ENCODE results near the gene ASRGL1. TPM values are rescaled to one million over a fixed set of nuclear protein-coding genes. Genes with fewer than 3 reads are reported as not detected.
"Not testable (repeated sequence)": the region's sequence is repeated elsewhere in the genome, so short reads cannot be mapped to it uniquely, and the experiment has no call there.

The ASRGL1 gene
- total RNA-seq, 2 donors from 2014 or later, result 27.6 to 93.0 TPM

DNA sequence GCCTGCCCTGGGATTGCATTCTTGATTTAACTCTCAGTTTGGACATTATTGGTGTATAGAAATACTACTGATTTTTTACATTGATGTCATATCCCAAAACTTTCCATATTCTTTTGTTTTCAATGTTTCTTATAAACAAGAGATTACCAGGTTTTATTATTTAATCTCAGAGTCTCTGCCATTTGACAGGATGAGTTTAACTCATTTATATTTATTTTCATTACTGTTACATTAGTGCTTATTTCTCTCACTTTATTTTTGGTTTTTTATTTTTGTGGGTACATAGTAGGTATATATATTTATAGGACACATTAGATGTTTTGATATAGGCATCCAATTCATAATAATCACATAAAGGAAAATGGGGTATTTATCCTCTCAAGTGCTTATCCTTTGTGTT, 29.3 kb upstream of the ASRGL1 start:
- intact Hi-C loops (cut with DNase I), result no loop called here
- no peaks in the 10 kb centered on the region for H3K36me3 ChIP-seq
- H3K27ac ChIP-seq, result no peak overlapping the region
- no peaks in the 10 kb centered on the region for H3K27me3 ChIP-seq (replicated peaks; ENCODE audit: insufficient read depth)
- DNase-seq (ENCODE audit: low spot score), result no peak
- H3K4me3 ChIP-seq, result no peak overlapping the region
- no peaks in the 10 kb centered on the region for H3K9me3 ChIP-seq
- TF ChIP-seq POLR2AphosphoS5 (IDR thresholded peaks at IDR 0.05) (no peak), POLR2A (IDR thresholded peaks at IDR 0.05) (no peak)
- TF ChIP-seq, protein P1, sequence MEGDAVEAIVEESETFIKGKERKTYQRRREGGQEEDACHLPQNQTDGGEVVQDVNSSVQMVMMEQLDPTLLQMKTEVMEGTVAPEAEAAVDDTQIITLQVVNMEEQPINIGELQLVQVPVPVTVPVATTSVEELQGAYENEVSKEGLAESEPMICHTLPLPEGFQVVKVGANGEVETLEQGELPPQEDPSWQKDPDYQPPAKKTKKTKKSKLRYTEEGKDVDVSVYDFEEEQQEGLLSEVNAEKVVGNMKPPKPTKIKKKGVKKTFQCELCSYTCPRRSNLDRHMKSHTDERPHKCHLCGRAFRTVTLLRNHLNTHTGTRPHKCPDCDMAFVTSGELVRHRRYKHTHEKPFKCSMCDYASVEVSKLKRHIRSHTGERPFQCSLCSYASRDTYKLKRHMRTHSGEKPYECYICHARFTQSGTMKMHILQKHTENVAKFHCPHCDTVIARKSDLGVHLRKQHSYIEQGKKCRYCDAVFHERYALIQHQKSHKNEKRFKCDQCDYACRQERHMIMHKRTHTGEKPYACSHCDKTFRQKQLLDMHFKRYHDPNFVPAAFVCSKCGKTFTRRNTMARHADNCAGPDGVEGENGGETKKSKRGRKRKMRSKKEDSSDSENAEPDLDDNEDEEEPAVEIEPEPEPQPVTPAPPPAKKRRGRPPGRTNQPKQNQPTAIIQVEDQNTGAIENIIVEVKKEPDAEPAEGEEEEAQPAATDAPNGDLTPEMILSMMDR (IDR thresholded peaks at IDR 0.05), result no peak
- H3K4me1 ChIP-seq (replicated peaks), result no peaks in the 10 kb centered on the region

DNA sequence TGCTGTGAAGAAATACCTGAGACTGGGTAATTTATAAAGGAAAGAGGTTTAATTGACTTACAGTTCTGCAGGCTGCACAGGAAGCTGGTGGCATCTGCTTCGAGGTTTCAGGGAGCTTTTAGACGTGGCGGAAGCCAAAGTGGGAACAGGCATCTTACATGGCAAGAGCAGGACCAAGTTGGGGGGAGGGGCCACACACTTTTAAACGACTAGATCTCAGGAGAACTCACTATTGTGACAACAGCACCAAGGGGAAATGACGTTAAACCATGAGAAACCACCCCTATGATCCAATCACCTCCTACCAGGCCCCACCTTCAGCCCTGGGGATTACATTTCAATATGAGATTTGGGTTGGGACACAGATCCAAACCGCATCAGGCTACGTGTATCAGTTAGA, 27.3 kb upstream of the ASRGL1 start:
- DNase-seq (ENCODE audit: low spot score), result no peak
- 52% methylated on average over 7 of the region's 7 CpGs for WGBS

GRCh38 chr11:62315431-62315830, 21.8 kb upstream of the ASRGL1 start:
- intact Hi-C loops (cut with DNase I), result no loop called here
- 58% methylated on average over 1 of the region's 1 CpG for WGBS
- DNase-seq (ENCODE audit: low spot score), result no peak

More for the DNA sequence above, 27.3 kb upstream of the ASRGL1 start:
- H3K9me3 ChIP-seq, result no peaks in the 10 kb centered on the region
- TF ChIP-seq POLR2A (IDR thresholded peaks at IDR 0.05) (no peak), POLR2AphosphoS5 (IDR thresholded peaks at IDR 0.05) (no peak)
- TF ChIP-seq, protein P1 (IDR thresholded peaks at IDR 0.05), result no peak
- H3K4me3 ChIP-seq, result no peak overlapping the region
- intact Hi-C loops (cut with DNase I), result loop anchor here (5.0 kb wide), 1 partner anchor 138 kb away; no protein-coding TSS in a partner anchor
- H3K4me1 ChIP-seq (replicated peaks), result no peaks in the 10 kb centered on the region
- no peak overlapping the region for H3K27ac ChIP-seq
- H3K36me3 ChIP-seq, result no peaks in the 10 kb centered on the region
- H3K27me3 ChIP-seq (replicated peaks; ENCODE audit: insufficient read depth), result no peaks in the 10 kb centered on the region

GRCh38 chr11:62322524-62322923, 14.7 kb upstream of the ASRGL1 start:
- Histone ChIP-seq H3K36me3 (no peaks in the 10 kb centered on the region), H3K9me3 (no peaks in the 10 kb centered on the region), H3K4me1 (replicated peaks) (no peaks in the 10 kb centered on the region), H3K4me3 (no peak overlapping the region), H3K27me3 (replicated peaks; ENCODE audit: insufficient read depth) (no peaks in the 10 kb centered on the region), H3K27ac (no peak overlapping the region)
- WGBS, result 93% methylated on average over 2 of the region's 2 CpGs
- DNase-seq (ENCODE audit: low spot score), result no peak
- intact Hi-C loops (cut with DNase I), result no loop called here
- TF ChIP-seq POLR2AphosphoS5 (IDR thresholded peaks at IDR 0.05), result no peak
- TF ChIP-seq, protein P1 (IDR thresholded peaks at IDR 0.05), result no peak
- TF ChIP-seq POLR2A (IDR thresholded peaks at IDR 0.05), result no peak

More at GRCh38 chr11:62315431-62315830, 21.8 kb upstream of the ASRGL1 start:
- H3K36me3 ChIP-seq, result no peaks in the 10 kb centered on the region
- no peak overlapping the region for H3K27ac ChIP-seq
- no peaks in the 10 kb centered on the region for H3K4me1 ChIP-seq (replicated peaks)
- no peaks in the 10 kb centered on the region for H3K27me3 ChIP-seq (replicated peaks; ENCODE audit: insufficient read depth)
- H3K4me3 ChIP-seq, result no peak overlapping the region
- no peak for TF ChIP-seq POLR2AphosphoS5 (IDR thresholded peaks at IDR 0.05)
- TF ChIP-seq POLR2A (IDR thresholded peaks at IDR 0.05), result no peak
- TF ChIP-seq, protein P1 (IDR thresholded peaks at IDR 0.05), result no peak
- no peaks in the 10 kb centered on the region for H3K9me3 ChIP-seq

DNA sequence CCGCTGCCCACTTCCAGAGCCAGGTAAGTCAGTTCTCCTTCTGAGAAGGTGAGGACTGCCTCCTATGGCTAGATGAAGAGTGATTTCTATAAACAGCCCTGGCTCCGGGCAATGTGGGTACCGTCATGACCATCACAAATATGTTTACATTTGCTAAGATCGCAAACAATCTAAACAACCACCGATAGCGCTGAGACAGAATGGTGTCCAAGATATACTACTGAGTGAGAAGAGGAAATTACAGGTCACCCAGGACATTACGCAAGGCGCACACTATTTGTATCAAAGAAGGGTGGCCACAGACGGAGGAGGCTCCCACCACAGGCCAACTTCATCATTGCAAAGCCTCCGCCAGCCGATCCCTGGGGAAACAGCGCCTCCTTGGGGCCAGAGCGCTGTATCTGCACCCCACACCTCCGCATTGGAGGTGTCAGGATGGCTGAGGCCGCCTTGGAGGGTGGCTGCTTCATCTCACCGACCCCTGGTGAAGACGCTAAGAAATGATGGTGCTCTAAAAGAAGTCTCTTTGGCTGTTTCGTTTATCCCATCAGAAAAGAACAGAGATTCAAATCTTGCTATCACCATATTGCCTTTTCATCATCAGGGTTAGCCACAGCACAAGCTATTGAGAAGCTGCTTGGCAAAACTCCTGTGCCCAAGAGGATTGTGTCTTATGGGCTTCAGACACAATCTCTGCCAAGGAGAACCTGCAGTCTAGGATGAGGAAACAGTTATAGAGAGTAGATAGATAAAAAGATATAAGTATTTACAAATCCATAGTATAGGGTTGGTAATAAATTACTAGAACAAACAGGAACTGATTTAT, 12.3 kb upstream of the ASRGL1 start:
- no peaks in the 10 kb centered on the region for H3K27me3 ChIP-seq (replicated peaks; ENCODE audit: insufficient read depth)
- no peak overlapping the region for H3K27ac ChIP-seq
- no peak for DNase-seq (ENCODE audit: low spot score)
- H3K4me3 ChIP-seq, result no peak overlapping the region
- WGBS, result 39% methylated on average over 18 of the region's 18 CpGs
- intact Hi-C loops (cut with DNase I), result no loop called here
- TF ChIP-seq POLR2AphosphoS5 (IDR thresholded peaks at IDR 0.05), result no peak
- TF ChIP-seq POLR2A (IDR thresholded peaks at IDR 0.05), result no peak
- TF ChIP-seq, protein P1 (IDR thresholded peaks at IDR 0.05), result peak in 2 of 4 experiments; percentile 19 to 42
- no peaks in the 10 kb centered on the region for H3K9me3 ChIP-seq
- no peaks in the 10 kb centered on the region for H3K36me3 ChIP-seq
- H3K4me1 ChIP-seq (replicated peaks), result no peaks in the 10 kb centered on the region

GRCh38 chr11:62325781-62326180, 11.5 kb upstream of the ASRGL1 start:
- not testable (repeated sequence) for H3K27me3 ChIP-seq (replicated peaks; ENCODE audit: insufficient read depth)
- 41% methylated on average over 5 of the region's 5 CpGs for WGBS

GRCh38 chr11:62326719-62327118, 10.5 kb upstream of the ASRGL1 start:
- intact Hi-C loops (cut with DNase I); DNase-seq (ENCODE audit: low spot score); H3K36me3 ChIP-seq; H3K27me3 ChIP-seq (replicated peaks; ENCODE audit: insufficient read depth); H3K4me3 ChIP-seq; H3K4me1 ChIP-seq (replicated peaks); H3K27ac ChIP-seq; H3K9me3 ChIP-seq: not testable (repeated sequence)
- WGBS, result 45% methylated on average over 6 of the region's 6 CpGs

More at GRCh38 chr11:62325781-62326180, 11.5 kb upstream of the ASRGL1 start:
- DNase-seq (ENCODE audit: low spot score); H3K4me1 ChIP-seq (replicated peaks); H3K4me3 ChIP-seq; intact Hi-C loops (cut with DNase I); H3K9me3 ChIP-seq; H3K27ac ChIP-seq; H3K36me3 ChIP-seq: not testable (repeated sequence)
